ENCODE measurements around the gene NLRP12. TPM values are rescaled to one million over a fixed set of nuclear protein-coding genes. Genes with fewer than 3 reads are reported as not detected.

Gene NLRP12
- polyA plus RNA-seq, 1 of the 3 experiments (the other 2 are of a cell fraction): 0.02 TPM

GRCh38 chr19:53853707-53854106 lies 29.6 kb upstream of the NLRP12 start:
- H3K27me3 ChIP-seq (ENCODE audit: insufficient read depth): no peaks in the 10 kb centered on the region
- H4K20me1 ChIP-seq (ENCODE audit: insufficient read depth): no peaks in the 10 kb centered on the region
- no peak for DNase-seq
- no peak overlapping the region for H3K9ac ChIP-seq
- no peak overlapping the region for H3K4me3 ChIP-seq (ENCODE audit: low read depth in 2 of 2, low read length in 1 of 2)
- 65% methylated on average over 2 of the region's 2 CpGs for WGBS (ENCODE audit: low lambda C conversion rate)
- no peak overlapping the region for H3K4me2 ChIP-seq
- H2AFZ ChIP-seq (ENCODE audit: low read depth): no peak overlapping the region
- ChIA-PET POLR2A (no interaction called here), CTCF (interaction anchor here (0.7 to 13.4 kb wide), 12 partner anchors 9 to 1059 kb away, joined by 3 to 128 read pairs (median 4); partner anchors contain the start of gene PRKCG)
- H3K4me1 ChIP-seq (ENCODE audit: control insufficient read depth in 1 of 2, insufficient read depth in 2 of 2, low read depth in 1 of 2, low read length in 1 of 2): no peaks in the 10 kb centered on the region
- H3K9me3 ChIP-seq: no peaks in the 10 kb centered on the region
- H3K36me3 ChIP-seq (replicated peaks in 1 of 2; ENCODE audit: control insufficient read depth in 1 of 2, insufficient read depth in 2 of 2, low read length in 1 of 2): no peaks in the 10 kb centered on the region
- H3F3A ChIP-seq (replicated peaks; ENCODE audit: insufficient read depth): no peaks in the 10 kb centered on the region
- no peaks in the 10 kb centered on the region for H3K9me2 ChIP-seq
- no peak overlapping the region for H3K27ac ChIP-seq (ENCODE audit: low read depth in 2 of 2, low read length in 1 of 2)
- TF ChIP-seq RXRA (IDR thresholded peaks at IDR 0.05; ENCODE audit: borderline replicate concordance, low read depth): no peak
- no peak for TF ChIP-seq RAD21 (IDR thresholded peaks at IDR 0.05; ENCODE audit: low read length)
- no peak for TF ChIP-seq YY1 (IDR thresholded peaks at IDR 0.05; ENCODE audit: low read depth)
- TF ChIP-seq, protein P1, sequence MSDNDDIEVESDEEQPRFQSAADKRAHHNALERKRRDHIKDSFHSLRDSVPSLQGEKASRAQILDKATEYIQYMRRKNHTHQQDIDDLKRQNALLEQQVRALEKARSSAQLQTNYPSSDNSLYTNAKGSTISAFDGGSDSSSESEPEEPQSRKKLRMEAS (IDR thresholded peaks at IDR 0.05; ENCODE audit: low read depth): no peak
- no peak for TF ChIP-seq JUND (IDR thresholded peaks at IDR 0.05)
- no peak for TF ChIP-seq CHD2 (IDR thresholded peaks at IDR 0.05; ENCODE audit: low read length, partially characterized antibody)
- TF ChIP-seq NFIC (IDR thresholded peaks at IDR 0.05; ENCODE audit: borderline replicate concordance): no peak
- no peak for TF ChIP-seq TEAD4 (IDR thresholded peaks at IDR 0.05; ENCODE audit: borderline replicate concordance, insufficient read depth)
- TF ChIP-seq POLR2AphosphoS5 (IDR thresholded peaks at IDR 0.05; ENCODE audit: low read depth, low read length): no peak
- no peak for TF ChIP-seq USF2 (IDR thresholded peaks at IDR 0.05; ENCODE audit: borderline replicate concordance, low read depth, low read length)
- no peaks in the 10 kb centered on the region for H3K79me2 ChIP-seq (ENCODE audit: insufficient read depth)

DNA sequence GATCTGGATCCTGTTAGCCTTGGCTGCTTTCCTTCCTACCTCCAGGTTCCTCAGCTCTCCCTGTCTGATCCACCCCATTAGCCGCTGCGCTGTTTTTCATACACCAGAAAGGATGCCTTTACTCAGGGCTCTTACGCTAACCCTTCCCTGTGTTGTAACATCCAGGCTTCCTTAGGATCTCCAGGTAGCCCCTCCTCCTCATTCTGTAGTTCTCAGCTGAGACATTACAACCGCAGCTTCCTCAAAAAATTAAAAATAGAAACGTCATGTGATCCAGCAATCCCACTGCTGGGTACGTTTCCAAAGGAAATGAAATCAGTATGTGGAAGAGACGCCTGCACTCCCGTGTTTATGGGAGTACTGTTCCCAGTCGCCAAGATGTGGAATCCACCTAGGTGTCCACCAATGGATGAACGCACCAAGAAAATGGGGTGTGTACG lies 25.1 kb upstream of the NLRP12 start:
- ChIA-PET POLR2A (no interaction called here), CTCF (interaction anchor here (1.0 to 13.4 kb wide), 5 partner anchors 17 to 181 kb away, joined by 3 to 128 read pairs (median 11); no protein-coding TSS in a partner anchor)
- Histone ChIP-seq H3K27ac (ENCODE audit: low read depth in 2 of 2, low read length in 1 of 2) (peak overlapping the region; percentile 20 to 85; a peak in 3 of 4 replicates), H3F3A (replicated peaks; ENCODE audit: insufficient read depth) (peaks cover 4% of the 10 kb centered on the region), H2AFZ (ENCODE audit: low read depth) (peak overlapping the region; percentile 86; the same call in 1 of the 2 replicates), H3K4me2 (peak overlapping the region; percentile 58; the same call in 1 of the 2 replicates), H3K9me2 (no peaks in the 10 kb centered on the region), H3K4me1 (ENCODE audit: control insufficient read depth in 1 of 2, insufficient read depth in 2 of 2, low read depth in 1 of 2, low read length in 1 of 2) (no peaks in the 10 kb centered on the region), H4K20me1 (ENCODE audit: insufficient read depth) (no peaks in the 10 kb centered on the region), H3K9me3 (no peaks in the 10 kb centered on the region), H3K9ac (peak overlapping the region; percentile 50; the same call in 1 of the 2 replicates), H3K27me3 (ENCODE audit: insufficient read depth) (no peaks in the 10 kb centered on the region), H3K4me3 (ENCODE audit: low read depth in 2 of 2, low read length in 1 of 2) (0 out of 4 replicates have a peak overlapping the region, but pooled peaks of 1 of the 2 experiments have one; percentile 6), H3K79me2 (ENCODE audit: insufficient read depth) (no peaks in the 10 kb centered on the region), H3K36me3 (replicated peaks in 1 of 2; ENCODE audit: control insufficient read depth in 1 of 2, insufficient read depth in 2 of 2, low read length in 1 of 2) (no peaks in the 10 kb centered on the region)
- WGBS (ENCODE audit: low lambda C conversion rate): 38% methylated on average over 11 of the region's 11 CpGs
- DNase-seq: no peak
- TF ChIP-seq GABPA (IDR thresholded peaks at IDR 0.05; ENCODE audit: low read depth): no peak
- no peak for TF ChIP-seq IRF3 (IDR thresholded peaks at IDR 0.05; ENCODE audit: low read depth, low read length)
- no peak for TF ChIP-seq POLR2AphosphoS5 (IDR thresholded peaks at IDR 0.05; ENCODE audit: low read depth, low read length)
- peak; percentile 47; the same call in 1 of the 2 replicates for TF ChIP-seq TCF12 (IDR thresholded peaks at IDR 0.05)
- TF ChIP-seq REST (IDR thresholded peaks at IDR 0.05; ENCODE audit: low read depth, low read length): no peak
- 0 out of 2 replicates have a peak, but pooled peaks have one; percentile 11 for TF ChIP-seq NFIC (IDR thresholded peaks at IDR 0.05; ENCODE audit: borderline replicate concordance)
- no peak for TF ChIP-seq JUND (IDR thresholded peaks at IDR 0.05)
- TF ChIP-seq MEF2A (IDR thresholded peaks at IDR 0.05; ENCODE audit: borderline replicate concordance, low read depth): peak; percentile 89
- TF ChIP-seq EZH2phosphoT487 (IDR thresholded peaks at IDR 0.05; ENCODE audit: borderline replicate concordance, low read depth): no peak
- no peak for TF ChIP-seq FOXJ3 (CRISPR knock-in tag; IDR thresholded peaks at IDR 0.05)
- no peak for TF ChIP-seq RAD21 (IDR thresholded peaks at IDR 0.05; ENCODE audit: low read length)
- TF ChIP-seq, protein P2, sequence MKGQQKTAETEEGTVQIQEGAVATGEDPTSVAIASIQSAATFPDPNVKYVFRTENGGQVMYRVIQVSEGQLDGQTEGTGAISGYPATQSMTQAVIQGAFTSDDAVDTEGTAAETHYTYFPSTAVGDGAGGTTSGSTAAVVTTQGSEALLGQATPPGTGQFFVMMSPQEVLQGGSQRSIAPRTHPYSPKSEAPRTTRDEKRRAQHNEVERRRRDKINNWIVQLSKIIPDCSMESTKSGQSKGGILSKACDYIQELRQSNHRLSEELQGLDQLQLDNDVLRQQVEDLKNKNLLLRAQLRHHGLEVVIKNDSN (IDR thresholded peaks at IDR 0.05; ENCODE audit: borderline replicate concordance, low read depth): peak; percentile 72; the same call in 1 of the 2 replicates
- TF ChIP-seq ELF1 (IDR thresholded peaks at IDR 0.05): peak; percentile 42; the same call in 1 of the 2 replicates
- TF ChIP-seq TEAD4 (IDR thresholded peaks at IDR 0.05; ENCODE audit: borderline replicate concordance, insufficient read depth): no peak
